Heart left ventricle (tissue), 16 donors: Measurements from ENCODE around the gene CD86. TPM values are rescaled to one million over a fixed set of nuclear protein-coding genes. Genes with fewer than 3 reads are reported as not detected.

ENCODE experiments used
- ATAC-seq, 4 donors: fragments of 200-7000 bp; cut with Tn5 transposase; one replicate each; pipeline ENCODE4 v1.9.1; 2020 to 2022; ENCODE audit warnings: moderate library complexity in 4 of 4, mild to moderate bottlenecking in 3 of 4, moderate number of reproducible peaks in 1 of 4
- DNase-seq, 5 donors: peaks; one replicate each; pipeline ENCODE4 v3.0.0-alpha.2; 2020
- H3K27ac ChIP-seq, 12 donors: fragments of 200-600 bp; sonication (generic) in 4 of 12; one replicate each; pipeline versions ENCODE4 v1.5.0 to v1.8.0; 2016 to 2022; ENCODE audit warnings: mild to moderate bottlenecking in 2 of 12
- H3K27me3 ChIP-seq, 9 donors: fragments of 200-600 bp; sonication (generic) in 2 of 9; one replicate each; pipeline versions ENCODE4 v1.5.1 to v1.8.0; 2016 to 2022; ENCODE audit warnings: mild to moderate bottlenecking in 3 of 9
- H3K36me3 ChIP-seq, 9 donors: fragments of 200-600 bp; sonication (generic) in 2 of 9; one replicate each; pipeline versions ENCODE4 v1.5.0 to v1.8.0; 2018 to 2022; ENCODE audit warnings: mild to moderate bottlenecking in 2 of 9
- H3K4me1 ChIP-seq, 12 donors: fragments of 200-600 bp; sonication (generic) in 4 of 12; one replicate each; pipeline versions ENCODE4 v1.5.0 to v1.8.0; 2016 to 2022; ENCODE audit warnings: mild to moderate bottlenecking in 3 of 12
- H3K4me3 ChIP-seq, 12 donors: fragments of 200-600 bp; sonication (generic) in 4 of 12; one replicate each; pipeline versions ENCODE4 v1.5.0 to v1.8.0; 2017 to 2022; ENCODE audit warnings: mild to moderate bottlenecking in 9 of 12, moderate library complexity in 4 of 12
- H3K9me3 ChIP-seq, 12 donors: fragments of 200-600 bp; sonication (generic) in 4 of 12; one replicate each; pipeline versions ENCODE4 v1.5.0 to v1.8.0; 2016 to 2022; ENCODE audit warnings: mild to moderate bottlenecking in 1 of 12
- CTCF ChIP-seq, 12 donors: fragments of 200-600 bp; sonication (generic) in 4 of 12; IDR thresholded peaks; one replicate each; pipeline versions ENCODE4 v1.5.0 to v1.8.0; 2018 to 2022; ENCODE audit warnings: antibody characterized with exemption in 12 of 12, mild to moderate bottlenecking in 5 of 12
- POLR2A ChIP-seq, 2 donors: fragments of 450-650 bp; IDR thresholded peaks; one replicate each; pipeline ENCODE4 v1.6.1; 2017; ENCODE audit warnings: antibody characterized with exemption in 2 of 2, mild to moderate bottlenecking in 2 of 2, moderate library complexity in 2 of 2
- WGBS, 4 donors: extraction: QIAGEN DNeasy Blood & Tissue Kit in 2 of 4; methylation state at CpG; one replicate each; pipeline versions ENCODE4 v1.1.5 to v1.1.7; 2013 to 2018; 5-methylcytosine and 5-hydroxymethylcytosine counted together
- intact Hi-C, 10 donors: fragments of 100-400 bp; cut with DNase I; formaldehyde crosslinking; loops; one replicate each; pipeline versions ENCODE4 v1.11.1 to v1.14.2; 2022
- polyA plus RNA-seq, 2 donors: library from polyadenylated mRNA; stranded (reverse); fragments of 200-250 nt; gene quantifications; one replicate each; pipeline ENCODE4 v1.2.3, GENCODE V29; 2013
- total RNA-seq, 9 donors: library from RNA; depleted of rRNA in 2 of 9; stranded (reverse); fragments of >200 nt in 2 of 9; fragmentation: NEBNext Ultra II Directional in 3 of 9; extraction: Animal tissue kit (Norgen Biotek cat#: 25700) in 3 of 9; gene quantifications; one replicate each; pipeline versions ENCODE4 v1.1.0 to v1.2.4, GENCODE V29; 2016 to 2023
- donor health status: ischemic (EF 13 %, LVEDD 7.1; RV severe dilation, severe dysfunction).
- donor health status: healthy with polysubstance abuse.
- donor health status: DM: no; HTN: yes; CAD: no.
- donor health status: DM: no; HTN: no; CAD: no.
- donor health status: ischemic (EF 25% LVEDD 6.9; RV normal size, moderate dysfunction).
- donor health status: ischemic (EF 25% LVEDD 5.7; RV mildly dilated, moderate dysfunction).
- donor health status: healthy.
- donor health status: DM: yes; HTN: yes; CAD: no.
- donor health status: ischemic (EF 35%, LVEDD 5.7; RV mildly dilated, moderate dysfunction).
- donor health status: nonischemic (EF 11% LVEDD 7.7; RV severe dilation, severe dysfunction).
- donor health status: DM: yes; HTN: yes; CAD: no.
- donor health status: PGD.
- donor health status: ischemic (EF 29% LVEDD 5.4; RV normal size, mild dysfunction).
- donor health status: nonischemic (EF 23%, LVEDD 6.1; RV moderate dilation, normal function).

Gene CD86
- total and polyA plus RNA-seq, 11 donors: 0.38 to 30.0 (median 1.6) TPM

- TF ChIP-seq CTCF (IDR thresholded peaks at IDR 0.05): no peak
- no peak for TF ChIP-seq POLR2A (IDR thresholded peaks at IDR 0.05)
- ATAC-seq (peak; percentile 57 to 95 (median 86)), DNase-seq (peak; percentile 60 to 73 (median 68))
- Histone ChIP-seq H3K4me3 (no peak overlapping the region), H3K36me3 (no peaks in the 10 kb centered on the region), H3K4me1 (peaks cover 0 to 60% (median 0%) of the 10 kb centered on the region in 12 donors), H3K9me3 (no peaks in the 10 kb centered on the region), H3K27me3 (no peaks in the 10 kb centered on the region), H3K27ac (peak overlapping the region in 5 of 12 donors; percentile 10 to 79 (median 56))
- intact Hi-C loops: no loop called here
- 56 to 71% (median 65%) methylated on average over 6 of the region's 6 CpGs for WGBS, 4 donors
These were observed 19.6 kb downstream of the CD86 start for GRCh38 chr3:122074621-122075265.

- no peaks in the 10 kb centered on the region for H3K27me3 ChIP-seq
- no peaks in the 10 kb centered on the region for H3K36me3 ChIP-seq
- no peak for DNase-seq
- no peaks in the 10 kb centered on the region for H3K9me3 ChIP-seq
- peak overlapping the region in 1 of 12 donors; percentile 43 for H3K27ac ChIP-seq
- TF ChIP-seq POLR2A (IDR thresholded peaks at IDR 0.05) (no peak), CTCF (IDR thresholded peaks at IDR 0.05) (no peak)
- no peak overlapping the region for H3K4me3 ChIP-seq
- peaks cover 0 to 56% (median 0%) of the 10 kb centered on the region in 12 donors for H3K4me1 ChIP-seq
- WGBS, 4 donors: 58 to 85% (median 70%) methylated on average over 4 of the region's 4 CpGs
- intact Hi-C loops: no loop called here
- ATAC-seq: no peak
These were observed 21.5 kb downstream of the CD86 start for GRCh38 chr3:122076491-122077292.

GRCh38 chr3:122077293-122078234 lies 22.4 kb downstream of the CD86 start:
- DNase-seq (no peak), ATAC-seq (no peak)
- Histone ChIP-seq H3K4me3 (no peak overlapping the region), H3K36me3 (no peaks in the 10 kb centered on the region), H3K4me1 (peaks cover 0 to 56% (median 0%) of the 10 kb centered on the region in 12 donors), H3K27me3 (no peaks in the 10 kb centered on the region), H3K9me3 (no peaks in the 10 kb centered on the region), H3K27ac (peak overlapping the region in 2 of 12 donors; percentile 4 to 29)
- 64 to 69% (median 69%) methylated on average over 9 of the region's 9 CpGs for WGBS, 4 donors
- TF ChIP-seq POLR2A (IDR thresholded peaks at IDR 0.05) (no peak), CTCF (IDR thresholded peaks at IDR 0.05) (no peak)
- intact Hi-C loops: no loop called here
